GM19395 (cell line): ENCODE results near the gene IL19.

Experiments used
- ATAC-seq: cut with Tn5 transposase; IDR thresholded peaks from one replicate; pipeline ENCODE4 v1.9.1; 2021; ENCODE audit warnings: mild to moderate bottlenecking, moderate library complexity; ENCODE audit not compliant: unreplicated experiment

The IL19 gene, protein sequence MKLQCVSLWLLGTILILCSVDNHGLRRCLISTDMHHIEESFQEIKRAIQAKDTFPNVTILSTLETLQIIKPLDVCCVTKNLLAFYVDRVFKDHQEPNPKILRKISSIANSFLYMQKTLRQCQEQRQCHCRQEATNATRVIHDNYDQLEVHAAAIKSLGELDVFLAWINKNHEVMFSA

GRCh38 chr1:206770531-206771337 lies at the start of gene IL19:
Gene IL19 (plus strand): TSS chr1:206770773. CDS start chr1:206836663, 65,890 bp downstream.
- ATAC-seq, result no peak

DNA sequence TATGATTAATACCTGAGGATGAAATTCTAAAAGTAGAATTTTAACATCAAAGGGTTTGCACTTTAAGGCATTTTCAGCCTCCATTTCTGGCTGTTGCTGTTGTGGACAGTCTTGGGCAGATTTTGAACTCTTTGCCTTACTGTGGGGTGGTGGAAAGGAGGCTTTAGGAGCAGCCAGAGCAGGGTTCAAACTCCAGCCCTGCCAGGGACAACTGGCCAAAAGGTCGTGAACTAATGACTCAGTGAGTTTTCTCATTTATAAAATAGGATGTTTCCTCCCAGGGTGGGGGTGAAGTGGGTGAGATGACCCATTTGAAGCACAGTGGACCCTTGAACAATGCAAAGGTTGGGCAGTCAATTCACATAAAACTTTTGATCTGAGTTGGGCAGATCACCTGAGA lies 49.1 kb upstream of the IL19 start:
- ATAC-seq, result no peak

- no peak for ATAC-seq
These were observed 47.7 kb upstream of the IL19 start for GRCh38 chr1:206722751-206723461.

- no peak for ATAC-seq
These were observed 47.1 kb upstream of the IL19 start for GRCh38 chr1:206723462-206723804.

- no peak for ATAC-seq
These were observed 46.6 kb upstream of the IL19 start for GRCh38 chr1:206723805-206724472.

DNA sequence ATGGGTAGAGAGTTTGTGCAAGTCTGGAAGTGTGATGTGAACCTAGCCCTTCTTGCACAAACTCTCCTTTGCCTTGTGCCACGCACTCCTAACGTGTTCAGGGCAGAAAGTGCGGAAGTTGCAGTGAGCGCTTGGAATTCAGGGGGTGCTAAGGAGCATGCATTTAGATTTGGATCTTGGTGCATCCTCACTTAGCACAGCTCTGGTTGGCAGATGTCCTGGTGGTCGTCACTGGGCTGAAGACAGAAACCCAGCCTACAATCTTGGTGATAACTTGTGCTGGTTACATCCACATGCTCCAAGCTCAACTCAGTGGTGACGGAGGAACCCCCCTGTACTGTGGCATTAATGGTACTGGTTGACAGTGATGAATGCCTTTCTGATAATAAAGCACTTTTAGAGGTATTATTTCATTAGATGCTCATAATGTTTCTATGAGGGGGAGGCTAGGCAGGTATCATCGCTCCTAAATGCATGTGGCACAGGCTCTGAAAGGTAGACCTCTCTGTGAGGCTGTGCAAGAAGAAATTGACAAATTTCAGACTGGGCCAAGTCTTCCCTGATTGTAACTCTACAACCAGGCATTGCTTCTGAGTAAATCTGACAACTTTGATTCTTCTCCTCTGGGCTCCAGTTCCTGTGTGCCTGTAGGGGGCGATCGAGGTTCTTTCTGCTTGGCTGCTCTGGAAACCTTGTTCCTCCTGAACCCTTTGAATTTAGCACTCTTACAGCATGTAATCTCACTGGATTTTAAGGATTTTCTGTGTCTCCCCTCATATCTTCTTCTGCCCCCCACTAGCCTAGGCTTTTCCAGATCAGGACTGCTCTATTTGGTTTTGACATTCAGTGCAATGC lies 45.2 kb upstream of the IL19 start:
- ATAC-seq, result no peak

- no peak for ATAC-seq
These were observed 42.4 kb upstream of the IL19 start for GRCh38 chr1:206727981-206728696.

GRCh38 chr1:206728697-206728987 lies 41.9 kb upstream of the IL19 start:
- ATAC-seq, result no peak

- ATAC-seq, result no peak
These were observed 41.5 kb upstream of the IL19 start for GRCh38 chr1:206729050-206729449.

GRCh38 chr1:206729507-206729906 lies 41.1 kb upstream of the IL19 start:
- no peak for ATAC-seq

GRCh38 chr1:206732508-206732907 lies 38.1 kb upstream of the IL19 start:
- ATAC-seq, result no peak

DNA sequence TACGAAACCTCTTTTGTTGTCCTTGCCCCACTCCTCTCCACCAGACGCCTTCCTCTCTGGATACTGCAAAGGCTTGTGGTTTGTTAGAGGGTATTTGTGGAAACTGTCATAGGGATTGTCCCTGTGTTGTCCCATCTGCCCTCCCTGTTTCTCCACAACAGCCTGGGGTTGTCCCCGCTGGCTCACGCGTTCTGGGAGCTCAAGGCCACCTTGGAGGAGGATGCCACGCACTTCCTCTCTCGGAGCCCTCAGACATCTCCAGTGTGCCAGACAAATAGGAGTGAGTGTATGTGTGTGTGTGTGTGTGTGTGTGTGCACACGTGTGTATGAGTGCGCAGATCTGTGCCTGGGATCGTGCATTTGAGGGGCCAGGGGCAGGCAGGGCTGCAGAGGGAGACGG lies 37.6 kb upstream of the IL19 start:
- no peak for ATAC-seq

- peak; percentile 34 for ATAC-seq
These were observed 36.0 kb upstream of the IL19 start for GRCh38 chr1:206734499-206735142.

DNA sequence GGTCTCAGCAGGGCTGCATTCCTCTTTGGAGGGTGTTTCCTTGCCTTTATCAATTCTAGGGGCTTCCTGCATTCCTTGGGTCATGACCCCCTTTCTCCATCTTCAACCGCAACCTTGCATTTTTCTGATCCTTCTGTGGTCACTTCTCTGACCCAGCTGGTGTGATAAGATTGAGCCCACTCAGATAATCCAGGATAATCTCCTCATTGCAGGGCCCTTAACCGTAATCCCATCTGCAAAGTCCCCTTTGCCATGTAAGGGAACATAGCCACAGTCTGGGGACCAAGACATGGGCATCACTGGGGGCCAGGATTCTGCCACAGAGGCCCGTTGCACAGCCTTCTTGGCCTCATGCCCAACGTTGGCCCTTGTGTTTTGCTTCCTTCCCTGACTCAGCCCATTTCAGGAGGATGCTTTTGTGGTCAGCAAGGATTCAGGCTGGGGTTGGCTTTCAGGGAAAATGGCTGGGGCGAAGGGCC lies 35.0 kb upstream of the IL19 start:
- ATAC-seq, result no peak

GRCh38 chr1:206736878-206737728 lies 33.5 kb upstream of the IL19 start:
- no peak for ATAC-seq

GRCh38 chr1:206737729-206738201 lies 32.8 kb upstream of the IL19 start:
- ATAC-seq, result no peak

- ATAC-seq, result peak; percentile 12
These were observed 31.9 kb upstream of the IL19 start for GRCh38 chr1:206738370-206739366.
